IMR-90 (cell line): ENCODE results near the gene WNT7B. TPM values are rescaled to one million over a fixed set of nuclear protein-coding genes. Genes with fewer than 3 reads are reported as not detected.

Experiments
- CEBPB ChIP-seq: IDR thresholded peaks from 2 replicates; pipeline ENCODE4 v1.6.1; 2012; ENCODE audit warnings: low read depth, low read length, improper control_type of control experiment
- MAFK ChIP-seq: IDR thresholded peaks from 2 replicates; pipeline ENCODE4 v1.6.1; 2012; ENCODE audit warnings: low read depth, low read length, improper control_type of control experiment
- RAD21 ChIP-seq: IDR thresholded peaks from 2 replicates; pipeline ENCODE4 v1.6.1; 2012; ENCODE audit warnings: low read length, improper control_type of control experiment
- polyA plus RNA-seq, 3 experiments: library from polyadenylated mRNA; depleted of rRNA; stranded (reverse); fragments of >200 nt; gene quantifications; 2 replicates each; pipeline ENCODE4 v1.2.3, GENCODE V29; 2012; ENCODE audit warnings: low replicate concordance in 1 of 3
- total RNA-seq: library from RNA; depleted of rRNA; stranded (reverse); fragments of >200 nt; gene quantifications from 2 replicates; pipeline ENCODE4 v1.2.3, GENCODE V29; 2012
- TF ChIP-seq, protein P1 (sequence below): fragments of 150-350 bp; IDR thresholded peaks from 2 replicates; pipeline ENCODE4 v1.6.1; 2017; ENCODE audit warnings: mild to moderate bottlenecking, antibody characterized with exemption, low read length, low read depth

Gene WNT7B
- total and polyA plus RNA-seq, 2 of the 4 experiments (the other 2 are of a cell fraction): under 0.01 to 0.15 TPM

DNA sequence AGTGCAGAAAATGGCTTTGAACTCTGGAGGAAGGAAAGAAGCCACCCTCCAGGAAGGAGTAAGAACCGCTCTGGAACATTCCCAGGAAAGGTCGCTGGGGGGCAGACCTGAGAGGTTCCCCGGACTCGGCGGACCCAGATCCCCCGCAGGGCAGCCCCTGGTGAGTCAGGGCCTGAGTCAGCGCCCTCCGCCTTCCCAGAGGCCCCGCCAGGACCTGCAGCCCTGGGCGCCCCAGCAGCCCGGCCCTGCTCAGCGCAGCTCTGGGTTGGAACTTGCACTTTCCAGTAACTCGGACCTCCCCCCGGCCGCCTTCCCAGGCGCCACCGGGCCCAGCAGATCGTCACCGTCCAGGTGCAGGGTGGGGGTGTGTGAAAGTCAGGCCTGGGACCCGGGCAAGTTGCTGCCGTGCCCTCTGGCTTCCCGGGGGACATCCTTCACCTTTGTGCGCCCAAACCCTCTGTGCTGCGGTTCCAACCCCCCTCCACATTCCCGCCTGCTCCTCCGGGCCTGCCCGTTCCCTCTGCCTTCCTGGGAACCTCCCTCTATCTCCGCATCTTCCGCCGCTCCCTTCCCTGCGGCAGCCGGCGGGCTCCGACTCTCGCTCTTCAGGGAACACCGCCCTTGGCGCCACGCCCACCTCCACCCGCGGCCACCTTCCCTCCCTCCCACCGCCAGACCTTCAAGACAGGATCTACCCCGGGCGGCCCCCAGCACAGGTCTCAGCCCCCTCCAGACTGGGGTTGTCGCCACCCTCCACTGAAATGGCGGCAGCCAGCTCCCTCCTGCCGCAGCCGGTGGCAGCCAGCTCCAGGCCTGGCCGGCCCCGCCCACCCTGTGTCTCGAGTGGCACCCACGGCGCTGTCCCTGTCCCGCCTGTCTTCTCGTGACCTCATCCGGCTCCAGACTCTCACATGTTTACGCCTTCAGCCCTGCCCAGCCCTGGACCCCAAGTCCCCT lies 36.8 kb upstream of the WNT7B start (continued):
- TF ChIP-seq, protein P1, sequence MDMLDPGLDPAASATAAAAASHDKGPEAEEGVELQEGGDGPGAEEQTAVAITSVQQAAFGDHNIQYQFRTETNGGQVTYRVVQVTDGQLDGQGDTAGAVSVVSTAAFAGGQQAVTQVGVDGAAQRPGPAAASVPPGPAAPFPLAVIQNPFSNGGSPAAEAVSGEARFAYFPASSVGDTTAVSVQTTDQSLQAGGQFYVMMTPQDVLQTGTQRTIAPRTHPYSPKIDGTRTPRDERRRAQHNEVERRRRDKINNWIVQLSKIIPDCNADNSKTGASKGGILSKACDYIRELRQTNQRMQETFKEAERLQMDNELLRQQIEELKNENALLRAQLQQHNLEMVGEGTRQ: no peak
- peak; percentile 71 for TF ChIP-seq RAD21
- no peak for TF ChIP-seq CEBPB
- peak; percentile 46; the same call in 1 of the 2 replicates for TF ChIP-seq MAFK
